Loucy (cell line): Measurements from ENCODE around the gene KIFC1.

Experiments
- CTCF ChIP-seq: fragments of 200-600 bp; sonication (generic); conservative IDR thresholded peaks from 2 replicates; pipeline ENCODE4 v1.5.1; 2014; ENCODE audit warnings: mild to moderate bottlenecking, antibody characterized with exemption, low read length
- EZH2phosphoT487 ChIP-seq: fragments of 200-600 bp; IDR thresholded peaks from 2 replicates; pipeline ENCODE4 v1.6.1; 2018; ENCODE audit warnings: antibody characterized with exemption, mild to moderate bottlenecking, moderate library complexity, borderline replicate concordance

GRCh38 chr6:33425668-33426577 is 34.3 kb downstream of the KIFC1 start:
- TF ChIP-seq CTCF (peak; percentile 61), EZH2phosphoT487 (no peak)
